PC-3 (cell line): ENCODE measurements around the gene WNT2B. TPM values are rescaled to one million over a fixed set of nuclear protein-coding genes. Genes with fewer than 3 reads are reported as not detected.
A peak's percentile ranks its signal among the peaks of the same experiment; 100 is the strongest.

Experiments
- ATAC-seq: fragments of 200-7000 bp; cut with Tn5 transposase; 2 replicates; pipeline ENCODE4 v1.9.1; 2020; ENCODE audit warnings: mild to moderate bottlenecking, moderate library complexity
- BruUV-seq: library from RNA; stranded (reverse); fragments of 400-500 nt; replicated peaks from 2 replicates; lab custom pipeline; 2021; lab: Mats Ljungman, UMichigan
- CTCF ChIA-PET: fragments of 300-600 bp; sonication (Branson Sonifier 250); formaldehyde crosslinking; loops from one replicate; lab custom pipeline; 2022; ENCODE audit warnings: antibody characterized with exemption; lab: Charles Lee
- POLR2A ChIA-PET: fragments of 300-600 bp; sonication (Branson Sonifier 250); formaldehyde crosslinking; loops from one replicate; lab custom pipeline; 2022; ENCODE audit warnings: antibody characterized with exemption; ENCODE audit not compliant: unreplicated experiment; lab: Charles Lee
- DNase-seq: peaks from one replicate; pipeline ENCODE4 v3.0.0-alpha.2; 2015
- H2AFZ ChIP-seq: fragments of 300-600 bp; sonication (generic); 2 replicates; pipeline ENCODE4 v1.6.0; 2016; ENCODE audit warnings: antibody characterized with exemption, low read length
- H3F3A ChIP-seq: fragments of 300-600 bp; sonication (generic); one replicate; pipeline ENCODE4 v1.6.0; 2017; ENCODE audit warnings: antibody characterized with exemption, low read length, control low read depth, mild to moderate bottlenecking; ENCODE audit not compliant: unreplicated experiment
- H3K27ac ChIP-seq: fragments of 300-600 bp; sonication (generic); 2 replicates; pipeline ENCODE4 v1.5.1; 2016; ENCODE audit warnings: mild to moderate bottlenecking, low read length
- H3K27me3 ChIP-seq: fragments of 300-600 bp; sonication (generic); 2 replicates; pipeline ENCODE4 v1.6.1; 2016; ENCODE audit warnings: low read length, mixed read lengths
- H3K36me3 ChIP-seq: fragments of 300-600 bp; sonication (generic); 2 replicates; pipeline ENCODE4 v1.6.1; 2016; ENCODE audit warnings: low read depth, mixed run types, low read length, mixed read lengths
- H3K4me1 ChIP-seq: fragments of 300-600 bp; sonication (generic); 2 replicates; pipeline ENCODE4 v1.5.1; 2016; ENCODE audit warnings: low read length; ENCODE audit not compliant: insufficient read depth
- H3K4me2 ChIP-seq: fragments of 300-600 bp; sonication (generic); 2 replicates; pipeline ENCODE4 v1.6.0; 2016; ENCODE audit warnings: low read length
- H3K4me3 ChIP-seq: fragments of 300-600 bp; sonication (generic); 2 replicates; pipeline ENCODE4 v1.5.1; 2016; ENCODE audit warnings: mild to moderate bottlenecking, low read length, mixed read lengths
- H3K79me2 ChIP-seq: fragments of 300-600 bp; sonication (generic); 2 replicates; pipeline ENCODE4 v1.6.1; 2017; ENCODE audit warnings: low read length, mixed read lengths
- H3K9ac ChIP-seq: fragments of 300-600 bp; sonication (generic); 2 replicates; pipeline ENCODE4 v1.6.0; 2016; ENCODE audit warnings: mild to moderate bottlenecking, low read length
- H3K9me2 ChIP-seq: fragments of 300-600 bp; sonication (generic); replicated peaks from 2 replicates; pipeline ENCODE4 v1.6.1; 2016; ENCODE audit warnings: mixed run types, low read length, mixed read lengths
- H3K9me3 ChIP-seq: fragments of 300-600 bp; sonication (generic); 2 replicates; pipeline ENCODE4 v1.6.1; 2016; ENCODE audit warnings: low read length, mixed read lengths
- H4K20me1 ChIP-seq: fragments of 300-600 bp; sonication (generic); 2 replicates; pipeline ENCODE4 v1.6.1; 2016; ENCODE audit warnings: low read length, mixed read lengths
- EZH2 ChIP-seq: fragments of 300-600 bp; sonication (generic); IDR thresholded peaks from one replicate; pipeline ENCODE4 v1.6.1; 2017; ENCODE audit warnings: antibody characterized with exemption, mild to moderate bottlenecking, low read length; ENCODE audit not compliant: unreplicated experiment
- EZH2phosphoT487 ChIP-seq: fragments of 300-600 bp; sonication (generic); IDR thresholded peaks from 2 replicates; pipeline ENCODE4 v1.6.1; 2018; ENCODE audit warnings: mild to moderate bottlenecking, antibody characterized with exemption, low read length, borderline replicate concordance
- intact Hi-C: fragments of 100-400 bp; cut with micrococcal nuclease; formaldehyde crosslinking; loops from 2 replicates; pipeline ENCODE4 v1.9.0; 2023
- total RNA-seq: library from RNA; depleted of rRNA; stranded (reverse); fragments of >200 nt; gene quantifications from 2 replicates; pipeline ENCODE4 v1.2.3, GENCODE V29; 2014
- TF ChIP-seq, protein P1 (sequence below): fragments of 300-600 bp; sonication (generic); conservative IDR thresholded peaks from 2 replicates; pipeline ENCODE4 v1.5.1; 2017; ENCODE audit warnings: antibody characterized with exemption, low read depth, mild to moderate bottlenecking, low read length

Gene WNT2B
- total RNA-seq, 1 experiment from 2014 or later, result 0.55 TPM

DNA sequence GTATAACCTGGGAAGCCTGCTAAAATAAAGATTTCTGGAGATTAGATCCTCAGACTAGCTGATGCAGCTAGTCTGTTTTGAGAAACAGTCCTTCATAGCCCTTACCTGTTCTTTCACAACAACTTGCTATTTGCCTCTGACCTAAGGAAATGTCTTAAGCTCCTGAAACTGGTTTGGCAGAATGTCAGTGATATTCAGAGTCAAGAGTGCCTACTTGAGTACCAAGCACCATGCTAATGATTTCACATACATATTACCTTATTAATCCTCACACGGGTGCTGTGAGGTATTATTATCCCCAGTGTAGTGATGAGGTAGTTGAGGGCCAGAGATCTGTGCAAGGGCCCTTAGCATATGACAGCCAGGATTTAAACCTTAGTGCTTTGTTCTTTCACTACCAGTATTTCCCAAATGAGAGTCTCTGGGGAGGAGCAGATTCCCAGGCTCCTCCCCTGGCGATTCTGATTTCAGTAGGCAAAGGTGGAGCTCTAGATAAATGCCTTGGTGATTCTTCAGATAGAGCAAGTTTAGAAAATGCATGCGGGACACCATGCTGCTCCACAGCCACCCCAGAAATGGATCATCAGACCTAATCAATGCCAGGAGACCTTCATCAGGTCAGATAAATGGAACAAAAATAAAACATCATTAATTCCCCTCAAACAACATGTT, 47.4 kb upstream of the WNT2B start:
- POLR2A ChIA-PET, result no interaction called here
- CTCF ChIA-PET, result no interaction called here
- TF ChIP-seq, protein P1, sequence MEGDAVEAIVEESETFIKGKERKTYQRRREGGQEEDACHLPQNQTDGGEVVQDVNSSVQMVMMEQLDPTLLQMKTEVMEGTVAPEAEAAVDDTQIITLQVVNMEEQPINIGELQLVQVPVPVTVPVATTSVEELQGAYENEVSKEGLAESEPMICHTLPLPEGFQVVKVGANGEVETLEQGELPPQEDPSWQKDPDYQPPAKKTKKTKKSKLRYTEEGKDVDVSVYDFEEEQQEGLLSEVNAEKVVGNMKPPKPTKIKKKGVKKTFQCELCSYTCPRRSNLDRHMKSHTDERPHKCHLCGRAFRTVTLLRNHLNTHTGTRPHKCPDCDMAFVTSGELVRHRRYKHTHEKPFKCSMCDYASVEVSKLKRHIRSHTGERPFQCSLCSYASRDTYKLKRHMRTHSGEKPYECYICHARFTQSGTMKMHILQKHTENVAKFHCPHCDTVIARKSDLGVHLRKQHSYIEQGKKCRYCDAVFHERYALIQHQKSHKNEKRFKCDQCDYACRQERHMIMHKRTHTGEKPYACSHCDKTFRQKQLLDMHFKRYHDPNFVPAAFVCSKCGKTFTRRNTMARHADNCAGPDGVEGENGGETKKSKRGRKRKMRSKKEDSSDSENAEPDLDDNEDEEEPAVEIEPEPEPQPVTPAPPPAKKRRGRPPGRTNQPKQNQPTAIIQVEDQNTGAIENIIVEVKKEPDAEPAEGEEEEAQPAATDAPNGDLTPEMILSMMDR, result no peak
- no peak for TF ChIP-seq EZH2phosphoT487
- no peak for TF ChIP-seq EZH2

DNA sequence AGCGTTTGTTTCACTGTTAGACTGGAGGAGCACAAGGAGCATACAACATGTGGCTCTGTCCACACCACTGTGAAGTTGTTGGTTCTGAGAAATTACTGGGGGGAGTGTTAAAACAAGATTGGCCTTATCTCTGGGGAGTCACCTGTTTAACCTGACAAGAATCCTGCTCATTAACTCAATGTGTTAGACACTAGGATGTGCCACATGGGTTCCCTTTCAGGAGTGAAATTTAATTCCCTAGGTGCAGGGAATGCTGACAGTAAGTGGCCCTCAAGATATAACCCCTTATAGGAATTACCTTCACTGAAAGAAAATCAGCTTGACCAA, 45.8 kb upstream of the WNT2B start:
- Histone ChIP-seq H3K9me3 (no peaks in the 10 kb centered on the region), H3K27ac (no peak overlapping the region), H3K4me3 (no peak overlapping the region), H3K79me2 (no peaks in the 10 kb centered on the region), H3F3A (no peaks in the 10 kb centered on the region), H3K4me2 (no peak overlapping the region), H3K9ac (no peak overlapping the region), H2AFZ (no peak overlapping the region), H3K4me1 (peaks cover 21% of the 10 kb centered on the region), H4K20me1 (no peaks in the 10 kb centered on the region), H3K36me3 (no peaks in the 10 kb centered on the region), H3K27me3 (no peaks in the 10 kb centered on the region), H3K9me2 (no peaks in the 10 kb centered on the region)
- CTCF ChIA-PET, result no interaction called here
- TF ChIP-seq EZH2 (no peak), EZH2phosphoT487 (no peak)
- TF ChIP-seq, protein P1, result no peak
- ATAC-seq, result no peak
- intact Hi-C loops, result no loop called here
- BruUV-seq, result no TSS peak
- POLR2A ChIA-PET, result no interaction called here
- DNase-seq, result no peak

More for the DNA sequence above, 47.4 kb upstream of the WNT2B start:
- Histone ChIP-seq H3K9ac (no peak overlapping the region), H3K9me3 (no peaks in the 10 kb centered on the region), H3F3A (no peaks in the 10 kb centered on the region), H3K27ac (no peak overlapping the region), H3K9me2 (no peaks in the 10 kb centered on the region), H3K4me1 (peaks cover 17% of the 10 kb centered on the region), H2AFZ (no peak overlapping the region), H3K79me2 (no peaks in the 10 kb centered on the region), H3K4me2 (no peak overlapping the region), H3K4me3 (no peak overlapping the region), H4K20me1 (no peaks in the 10 kb centered on the region), H3K36me3 (peaks cover 12% of the 10 kb centered on the region; the same call in 1 of the 2 replicates), H3K27me3 (no peaks in the 10 kb centered on the region)
- BruUV-seq, result no TSS peak
- no peak for DNase-seq
- no peak for ATAC-seq
- intact Hi-C loops, result no loop called here

GRCh38 chr1:112464501-112464900, 44.3 kb upstream of the WNT2B start:
- Histone ChIP-seq H3K9me3 (no peaks in the 10 kb centered on the region), H3K4me1 (peaks cover 21% of the 10 kb centered on the region), H4K20me1 (no peaks in the 10 kb centered on the region), H3K9me2 (no peaks in the 10 kb centered on the region), H3K27me3 (no peaks in the 10 kb centered on the region), H3K36me3 (no peaks in the 10 kb centered on the region), H3K4me2 (no peak overlapping the region), H3K27ac (no peak overlapping the region), H3K4me3 (no peak overlapping the region), H3K9ac (no peak overlapping the region), H3K79me2 (no peaks in the 10 kb centered on the region), H3F3A (no peaks in the 10 kb centered on the region), H2AFZ (no peak overlapping the region)
- ChIA-PET POLR2A (no interaction called here), CTCF (no interaction called here)
- ATAC-seq (peak; percentile 18), DNase-seq (peak; percentile 32)
- intact Hi-C loops, result no loop called here
- no TSS peak for BruUV-seq
- TF ChIP-seq EZH2phosphoT487, result no peak
- TF ChIP-seq, protein P1, result no peak
- no peak for TF ChIP-seq EZH2
